PC-9 (cell line): ENCODE results near the gene TNIK. TPM values are rescaled to one million over a fixed set of nuclear protein-coding genes. Genes with fewer than 3 reads are reported as not detected.
"Not testable (repeated sequence)": the region's sequence is repeated elsewhere in the genome, so short reads cannot be mapped to it uniquely, and the experiment has no call there.

Experiments
- BruUV-seq: library from RNA; stranded (reverse); fragments of 400-500 nt; replicated peaks from 2 replicates; lab custom pipeline; 2021; lab: Mats Ljungman, UMichigan
- CTCF ChIA-PET: fragments of 300-600 bp; sonication (Branson Sonifier 250); formaldehyde crosslinking; loops from one replicate; lab custom pipeline; 2022; ENCODE audit warnings: antibody characterized with exemption; lab: Charles Lee
- POLR2A ChIA-PET: fragments of 300-600 bp; sonication (Branson Sonifier 250); formaldehyde crosslinking; loops from one replicate; lab custom pipeline; 2022; ENCODE audit warnings: antibody characterized with exemption; ENCODE audit not compliant: unreplicated experiment; lab: Charles Lee
- DNase-seq, 2 experiments: peaks; one replicate each; pipeline versions ENCODE4 v3.0.0 to v3.0.0-alpha.2; 2015 to 2022; ENCODE audit warnings: mixed read lengths in 1 of 2
- H2AFZ ChIP-seq: fragments of 200-600 bp; sonication (generic); 2 replicates; pipeline ENCODE4 v1.8.1; 2017; ENCODE audit warnings: antibody characterized with exemption
- H3F3A ChIP-seq: fragments of 200-600 bp; sonication (generic); 2 replicates; pipeline ENCODE4 v1.8.1; 2017; ENCODE audit warnings: antibody characterized with exemption, mild to moderate bottlenecking, low read depth; ENCODE audit not compliant: insufficient read depth
- H3K27ac ChIP-seq: fragments of 200-600 bp; sonication (generic); 2 replicates; pipeline ENCODE4 v1.6.1; 2016; ENCODE audit warnings: mixed run types
- H3K27me3 ChIP-seq: fragments of 200-600 bp; sonication (generic); 2 replicates; pipeline ENCODE4 v1.6.1; 2016; ENCODE audit warnings: low read depth, mixed run types; ENCODE audit not compliant: insufficient read depth
- H3K36me3 ChIP-seq: fragments of 200-600 bp; sonication (generic); 2 replicates; pipeline ENCODE4 v1.6.1; 2016; ENCODE audit warnings: low read depth, mixed run types
- H3K4me1 ChIP-seq: fragments of 200-600 bp; sonication (generic); replicated peaks from 2 replicates; pipeline ENCODE4 v1.6.1; 2016; ENCODE audit warnings: mixed run types; ENCODE audit not compliant: insufficient read depth
- H3K4me2 ChIP-seq: fragments of 200-600 bp; sonication (generic); 2 replicates; pipeline ENCODE4 v1.6.1; 2017; ENCODE audit warnings: mixed run types
- H3K4me3 ChIP-seq: fragments of 200-600 bp; sonication (generic); 2 replicates; pipeline ENCODE4 v1.6.1; 2016; ENCODE audit warnings: mixed run types
- H3K79me2 ChIP-seq: fragments of 200-600 bp; sonication (generic); 2 replicates; pipeline ENCODE4 v1.6.1; 2017; ENCODE audit warnings: low read depth, mixed run types
- H3K9me2 ChIP-seq: fragments of 200-600 bp; sonication (generic); 2 replicates; pipeline ENCODE4 v1.8.1; 2017; ENCODE audit warnings: mild to moderate bottlenecking; ENCODE audit not compliant: insufficient read depth
- H3K9me3 ChIP-seq: fragments of 200-600 bp; sonication (generic); 2 replicates; pipeline ENCODE4 v1.8.1; 2016; ENCODE audit warnings: low read depth; ENCODE audit not compliant: insufficient read depth
- H4K20me1 ChIP-seq: fragments of 200-600 bp; sonication (generic); 2 replicates; pipeline ENCODE4 v1.8.1; 2017; ENCODE audit not compliant: insufficient read depth
- EZH2 ChIP-seq: fragments of 200-600 bp; sonication (generic); IDR thresholded peaks from 2 replicates; pipeline ENCODE4 v1.8.0; 2017; ENCODE audit warnings: antibody characterized with exemption, low read depth
- intact Hi-C: fragments of 100-400 bp; cut with micrococcal nuclease; formaldehyde crosslinking; loops from one replicate; pipeline ENCODE4 v1.10.0; 2022; ENCODE audit not compliant: unreplicated experiment
- total RNA-seq: library from RNA; stranded (reverse); gene quantifications from 2 replicates; pipeline ENCODE4 v1.2.3, GENCODE V29; 2021
- TF ChIP-seq, protein P1 (sequence below): fragments of 200-600 bp; sonication (generic); conservative IDR thresholded peaks from 2 replicates; pipeline ENCODE4 v1.6.1; 2017; ENCODE audit warnings: mixed run types, antibody characterized with exemption, mild to moderate bottlenecking, moderate library complexity

Gene TNIK
- total RNA-seq, 1 experiment from 2014 or later, result 30.7 TPM

DNA sequence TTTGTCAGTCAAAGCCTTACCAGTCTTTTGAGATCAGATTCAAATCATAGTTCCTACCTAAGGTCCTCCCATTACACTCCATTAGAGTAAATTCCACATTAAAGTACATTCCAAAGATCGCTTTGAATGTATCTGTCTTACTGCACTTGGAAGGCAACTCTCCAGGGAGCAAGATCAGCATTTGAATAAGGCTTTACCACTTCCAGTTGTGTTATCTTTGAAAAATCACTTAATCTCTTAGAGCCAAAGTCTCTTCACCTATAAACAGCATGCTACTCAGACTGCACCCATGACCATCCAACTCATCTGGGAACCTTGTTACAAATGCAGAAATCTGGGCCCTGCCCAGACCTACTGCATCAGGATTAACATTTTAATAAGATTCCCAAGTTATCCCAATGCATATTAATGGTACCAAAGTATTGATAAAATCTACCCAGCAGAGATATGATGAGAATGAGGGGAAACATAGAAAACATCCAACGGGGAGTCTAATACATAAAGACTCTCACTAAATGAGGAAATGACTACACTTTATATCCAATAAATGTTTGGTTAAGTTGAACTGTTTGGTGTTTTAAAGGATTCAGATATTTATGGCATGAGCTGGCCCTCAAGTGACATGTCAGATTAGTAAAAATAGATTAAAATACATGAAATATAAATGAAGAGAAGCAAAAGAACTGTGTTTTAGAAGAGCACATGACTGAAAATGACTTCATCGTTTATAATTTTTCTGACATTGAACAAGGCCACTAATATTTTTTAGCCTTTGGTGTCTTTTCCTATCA, 75.9 kb downstream of the TNIK start:
- no peak for DNase-seq
- H3K4me2 ChIP-seq, result peak overlapping the region; percentile 2; the same call in 1 of the 2 replicates
- intact Hi-C loops, result no loop called here
- H3K27ac ChIP-seq, result no peak overlapping the region
- H3F3A ChIP-seq, result peaks cover 5% of the 10 kb centered on the region; the same call in 1 of the 2 replicates
- no peak for TF ChIP-seq EZH2
- TF ChIP-seq, protein P1, sequence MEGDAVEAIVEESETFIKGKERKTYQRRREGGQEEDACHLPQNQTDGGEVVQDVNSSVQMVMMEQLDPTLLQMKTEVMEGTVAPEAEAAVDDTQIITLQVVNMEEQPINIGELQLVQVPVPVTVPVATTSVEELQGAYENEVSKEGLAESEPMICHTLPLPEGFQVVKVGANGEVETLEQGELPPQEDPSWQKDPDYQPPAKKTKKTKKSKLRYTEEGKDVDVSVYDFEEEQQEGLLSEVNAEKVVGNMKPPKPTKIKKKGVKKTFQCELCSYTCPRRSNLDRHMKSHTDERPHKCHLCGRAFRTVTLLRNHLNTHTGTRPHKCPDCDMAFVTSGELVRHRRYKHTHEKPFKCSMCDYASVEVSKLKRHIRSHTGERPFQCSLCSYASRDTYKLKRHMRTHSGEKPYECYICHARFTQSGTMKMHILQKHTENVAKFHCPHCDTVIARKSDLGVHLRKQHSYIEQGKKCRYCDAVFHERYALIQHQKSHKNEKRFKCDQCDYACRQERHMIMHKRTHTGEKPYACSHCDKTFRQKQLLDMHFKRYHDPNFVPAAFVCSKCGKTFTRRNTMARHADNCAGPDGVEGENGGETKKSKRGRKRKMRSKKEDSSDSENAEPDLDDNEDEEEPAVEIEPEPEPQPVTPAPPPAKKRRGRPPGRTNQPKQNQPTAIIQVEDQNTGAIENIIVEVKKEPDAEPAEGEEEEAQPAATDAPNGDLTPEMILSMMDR, result no peak
- no peaks in the 10 kb centered on the region; the same call in 1 of the 2 replicates for H4K20me1 ChIP-seq
- no peaks in the 10 kb centered on the region for H3K9me3 ChIP-seq
- H3K36me3 ChIP-seq, result no peaks in the 10 kb centered on the region
- ChIA-PET CTCF (no interaction called here), POLR2A (no interaction called here)
- no peaks in the 10 kb centered on the region for H3K27me3 ChIP-seq
- no peak overlapping the region for H3K4me3 ChIP-seq
- H3K4me1 ChIP-seq, result peaks cover 16% of the 10 kb centered on the region
- peaks cover 52% of the 10 kb centered on the region for H3K79me2 ChIP-seq
- no TSS peak for BruUV-seq
- no peak overlapping the region for H2AFZ ChIP-seq
- H3K9me2 ChIP-seq, result no peaks in the 10 kb centered on the region

DNA sequence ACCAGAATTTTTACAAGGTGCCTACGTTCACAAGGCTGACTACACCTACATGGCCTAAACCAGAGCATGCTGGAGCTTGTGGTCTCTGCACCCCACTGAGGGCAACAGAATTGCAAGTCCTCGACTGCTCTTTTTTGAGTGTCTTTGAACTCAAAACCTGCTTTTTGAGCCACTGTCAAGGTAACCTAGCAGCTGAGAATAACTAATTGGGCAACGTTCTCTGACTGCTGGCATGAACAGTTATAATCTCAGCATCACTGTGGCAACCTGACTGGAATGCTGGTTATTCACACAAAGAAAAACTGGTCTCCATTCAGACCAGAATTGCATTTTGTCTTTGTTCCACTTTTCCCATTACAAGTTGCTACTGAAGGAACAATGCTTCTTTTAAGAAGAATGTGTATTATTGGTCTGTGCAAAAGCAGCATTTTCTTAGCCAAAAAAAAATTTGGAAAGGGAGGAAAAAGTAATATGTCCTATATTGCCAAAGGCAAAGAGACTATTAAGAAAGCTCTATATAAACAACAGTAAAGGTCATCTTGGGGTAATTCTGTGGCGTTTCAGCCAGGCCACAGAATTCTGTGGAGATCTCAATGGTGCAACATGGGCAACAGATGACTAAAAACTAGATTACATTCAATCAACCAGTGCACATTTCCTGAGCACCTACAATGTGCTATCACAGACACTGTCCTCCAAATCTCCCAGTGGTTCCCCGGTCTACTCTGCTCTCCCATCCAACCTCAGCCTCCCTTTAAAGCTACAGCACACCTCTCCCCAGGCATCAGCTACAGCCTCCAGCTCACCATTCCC, 76.8 kb downstream of the TNIK start:
- Histone ChIP-seq H3K27me3 (no peaks in the 10 kb centered on the region), H3K27ac (no peak overlapping the region), H3F3A (peaks cover 5% of the 10 kb centered on the region; the same call in 1 of the 2 replicates), H2AFZ (no peak overlapping the region), H4K20me1 (no peaks in the 10 kb centered on the region; the same call in 1 of the 2 replicates), H3K4me2 (peak overlapping the region; percentile 2; the same call in 1 of the 2 replicates), H3K4me1 (peaks cover 22% of the 10 kb centered on the region), H3K79me2 (peaks cover 54% of the 10 kb centered on the region), H3K9me2 (no peaks in the 10 kb centered on the region), H3K9me3 (no peaks in the 10 kb centered on the region), H3K36me3 (no peaks in the 10 kb centered on the region), H3K4me3 (no peak overlapping the region)
- TF ChIP-seq, protein P1, result no peak
- TF ChIP-seq EZH2, result no peak
- intact Hi-C loops, result no loop called here
- BruUV-seq, result no TSS peak
- peak in 1 of 2 experiments; percentile 52 for DNase-seq
- ChIA-PET POLR2A (no interaction called here), CTCF (interaction anchor here (0.5 kb wide), 1 partner anchor 335 kb away, joined by 3 read pairs; no protein-coding TSS in a partner anchor)

DNA sequence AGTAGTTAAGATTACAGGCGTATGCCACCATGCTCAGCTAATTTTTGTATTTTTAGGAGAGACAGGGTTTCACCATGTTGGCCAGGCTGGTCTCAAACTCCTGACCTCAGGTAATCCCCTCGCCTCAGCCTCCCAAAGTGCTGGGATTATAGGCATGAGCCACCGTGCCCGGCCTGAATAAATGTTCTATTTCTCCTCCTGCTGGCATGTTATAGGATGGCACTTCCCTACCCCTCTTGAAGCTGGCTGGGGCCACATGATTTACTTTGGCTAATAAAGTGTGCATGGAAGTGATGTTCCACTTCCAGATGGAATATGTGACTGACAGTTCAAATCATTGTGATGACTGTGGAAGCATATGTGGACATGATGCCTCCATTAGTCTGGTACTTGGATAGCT, 77.9 kb downstream of the TNIK start:
- H3K9me2 ChIP-seq, H3K4me2 ChIP-seq, BruUV-seq, H3K36me3 ChIP-seq, H4K20me1 ChIP-seq, POLR2A ChIA-PET, H3K9me3 ChIP-seq, intact Hi-C loops, H2AFZ ChIP-seq, H3F3A ChIP-seq, H3K27me3 ChIP-seq, H3K27ac ChIP-seq, H3K4me3 ChIP-seq, DNase-seq: not testable (repeated sequence)
- Histone ChIP-seq H3K4me1 (peaks cover 22% of the 10 kb centered on the region), H3K79me2 (peaks cover 58% of the 10 kb centered on the region)
- CTCF ChIA-PET, result interaction anchor here (0.5 kb wide), 1 partner anchor 334 kb away, joined by 3 read pairs; no protein-coding TSS in a partner anchor
